SK-N-SH (cell line): ENCODE data around the gene TMEM229A.

Source experiments
- CHD2 ChIP-seq: fragments of 150-350 bp; IDR thresholded peaks from 2 replicates; pipeline ENCODE4 v1.6.1; 2018; ENCODE audit warnings: low read length; ENCODE audit not compliant: partially characterized antibody
- GABPA ChIP-seq: IDR thresholded peaks from 2 replicates; pipeline ENCODE4 v1.4.0; 2012; ENCODE audit warnings: low read depth, mild to moderate bottlenecking
- NFIC ChIP-seq: IDR thresholded peaks from 2 replicates; pipeline ENCODE4 v1.4.0; 2012; ENCODE audit warnings: borderline replicate concordance
- NRF1 ChIP-seq: IDR thresholded peaks from 2 replicates; pipeline ENCODE4 v1.6.1; 2012; ENCODE audit warnings: low read depth, mild to moderate bottlenecking, low read length
- POLR2AphosphoS5 ChIP-seq: IDR thresholded peaks from 2 replicates; pipeline ENCODE4 v1.6.1; 2012; ENCODE audit warnings: low read depth, low read length
- RCOR1 ChIP-seq: fragments of 150-350 bp; IDR thresholded peaks from 2 replicates; pipeline ENCODE4 v1.6.1; 2017; ENCODE audit warnings: antibody characterized with exemption, low read length
- TCF12 ChIP-seq: IDR thresholded peaks from 2 replicates; pipeline ENCODE4 v1.4.0; 2012
- TEAD4 ChIP-seq: IDR thresholded peaks from 2 replicates; pipeline ENCODE4 v1.4.0; 2012; ENCODE audit warnings: mild to moderate bottlenecking, borderline replicate concordance; ENCODE audit not compliant: insufficient read depth
- TF ChIP-seq, protein P1 (sequence below): IDR thresholded peaks from 2 replicates; pipeline ENCODE4 v1.6.1; 2012; ENCODE audit warnings: mild to moderate bottlenecking, low read depth, low read length, moderate library complexity
- TF ChIP-seq, protein P2 (sequence below): fragments of 200-600 bp; sonication (generic); IDR thresholded peaks from 2 replicates; pipeline ENCODE4 v1.6.1; 2017; ENCODE audit warnings: antibody characterized with exemption, mild to moderate bottlenecking, moderate library complexity
- TF ChIP-seq, protein P3 (sequence below): IDR thresholded peaks from 2 replicates; pipeline ENCODE4 v1.4.0; 2012; ENCODE audit warnings: low read depth, borderline replicate concordance
- TF ChIP-seq, protein P4 (sequence below): IDR thresholded peaks from 2 replicates; pipeline ENCODE4 v1.4.0; 2012; ENCODE audit warnings: low read depth

DNA sequence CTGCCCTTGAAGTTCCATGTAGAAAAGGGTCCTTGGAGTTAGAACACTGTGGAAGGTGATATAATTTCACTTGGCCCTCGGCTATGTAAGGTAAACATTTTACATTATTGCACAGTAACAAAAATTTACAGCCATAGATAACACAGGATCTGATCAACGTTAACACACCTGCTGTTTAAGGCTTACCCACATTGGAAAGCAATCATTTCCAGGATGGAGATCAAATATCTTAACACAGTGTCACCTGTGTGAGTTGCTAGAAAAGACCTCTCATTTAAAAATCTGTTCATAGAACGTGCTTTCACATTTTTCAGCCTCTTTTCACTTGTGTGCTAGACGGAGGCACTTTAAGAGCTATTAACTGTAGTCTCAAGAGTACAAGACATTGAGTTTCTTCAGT is 1.9 kb downstream of the TMEM229A start:
- TF ChIP-seq TEAD4 = no peak
- TF ChIP-seq, protein P1, sequence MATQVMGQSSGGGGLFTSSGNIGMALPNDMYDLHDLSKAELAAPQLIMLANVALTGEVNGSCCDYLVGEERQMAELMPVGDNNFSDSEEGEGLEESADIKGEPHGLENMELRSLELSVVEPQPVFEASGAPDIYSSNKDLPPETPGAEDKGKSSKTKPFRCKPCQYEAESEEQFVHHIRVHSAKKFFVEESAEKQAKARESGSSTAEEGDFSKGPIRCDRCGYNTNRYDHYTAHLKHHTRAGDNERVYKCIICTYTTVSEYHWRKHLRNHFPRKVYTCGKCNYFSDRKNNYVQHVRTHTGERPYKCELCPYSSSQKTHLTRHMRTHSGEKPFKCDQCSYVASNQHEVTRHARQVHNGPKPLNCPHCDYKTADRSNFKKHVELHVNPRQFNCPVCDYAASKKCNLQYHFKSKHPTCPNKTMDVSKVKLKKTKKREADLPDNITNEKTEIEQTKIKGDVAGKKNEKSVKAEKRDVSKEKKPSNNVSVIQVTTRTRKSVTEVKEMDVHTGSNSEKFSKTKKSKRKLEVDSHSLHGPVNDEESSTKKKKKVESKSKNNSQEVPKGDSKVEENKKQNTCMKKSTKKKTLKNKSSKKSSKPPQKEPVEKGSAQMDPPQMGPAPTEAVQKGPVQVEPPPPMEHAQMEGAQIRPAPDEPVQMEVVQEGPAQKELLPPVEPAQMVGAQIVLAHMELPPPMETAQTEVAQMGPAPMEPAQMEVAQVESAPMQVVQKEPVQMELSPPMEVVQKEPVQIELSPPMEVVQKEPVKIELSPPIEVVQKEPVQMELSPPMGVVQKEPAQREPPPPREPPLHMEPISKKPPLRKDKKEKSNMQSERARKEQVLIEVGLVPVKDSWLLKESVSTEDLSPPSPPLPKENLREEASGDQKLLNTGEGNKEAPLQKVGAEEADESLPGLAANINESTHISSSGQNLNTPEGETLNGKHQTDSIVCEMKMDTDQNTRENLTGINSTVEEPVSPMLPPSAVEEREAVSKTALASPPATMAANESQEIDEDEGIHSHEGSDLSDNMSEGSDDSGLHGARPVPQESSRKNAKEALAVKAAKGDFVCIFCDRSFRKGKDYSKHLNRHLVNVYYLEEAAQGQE = no peak
- TF ChIP-seq RCOR1 = no peak
- no peak for TF ChIP-seq NFIC
- no peak for TF ChIP-seq GABPA
- no peak for TF ChIP-seq POLR2AphosphoS5
- TF ChIP-seq, protein P2, sequence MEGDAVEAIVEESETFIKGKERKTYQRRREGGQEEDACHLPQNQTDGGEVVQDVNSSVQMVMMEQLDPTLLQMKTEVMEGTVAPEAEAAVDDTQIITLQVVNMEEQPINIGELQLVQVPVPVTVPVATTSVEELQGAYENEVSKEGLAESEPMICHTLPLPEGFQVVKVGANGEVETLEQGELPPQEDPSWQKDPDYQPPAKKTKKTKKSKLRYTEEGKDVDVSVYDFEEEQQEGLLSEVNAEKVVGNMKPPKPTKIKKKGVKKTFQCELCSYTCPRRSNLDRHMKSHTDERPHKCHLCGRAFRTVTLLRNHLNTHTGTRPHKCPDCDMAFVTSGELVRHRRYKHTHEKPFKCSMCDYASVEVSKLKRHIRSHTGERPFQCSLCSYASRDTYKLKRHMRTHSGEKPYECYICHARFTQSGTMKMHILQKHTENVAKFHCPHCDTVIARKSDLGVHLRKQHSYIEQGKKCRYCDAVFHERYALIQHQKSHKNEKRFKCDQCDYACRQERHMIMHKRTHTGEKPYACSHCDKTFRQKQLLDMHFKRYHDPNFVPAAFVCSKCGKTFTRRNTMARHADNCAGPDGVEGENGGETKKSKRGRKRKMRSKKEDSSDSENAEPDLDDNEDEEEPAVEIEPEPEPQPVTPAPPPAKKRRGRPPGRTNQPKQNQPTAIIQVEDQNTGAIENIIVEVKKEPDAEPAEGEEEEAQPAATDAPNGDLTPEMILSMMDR = no peak
- TF ChIP-seq, protein P3, sequence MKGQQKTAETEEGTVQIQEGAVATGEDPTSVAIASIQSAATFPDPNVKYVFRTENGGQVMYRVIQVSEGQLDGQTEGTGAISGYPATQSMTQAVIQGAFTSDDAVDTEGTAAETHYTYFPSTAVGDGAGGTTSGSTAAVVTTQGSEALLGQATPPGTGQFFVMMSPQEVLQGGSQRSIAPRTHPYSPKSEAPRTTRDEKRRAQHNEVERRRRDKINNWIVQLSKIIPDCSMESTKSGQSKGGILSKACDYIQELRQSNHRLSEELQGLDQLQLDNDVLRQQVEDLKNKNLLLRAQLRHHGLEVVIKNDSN = no peak
- no peak for TF ChIP-seq CHD2
- TF ChIP-seq NRF1 = no peak
- TF ChIP-seq TCF12 = no peak
- TF ChIP-seq, protein P4, sequence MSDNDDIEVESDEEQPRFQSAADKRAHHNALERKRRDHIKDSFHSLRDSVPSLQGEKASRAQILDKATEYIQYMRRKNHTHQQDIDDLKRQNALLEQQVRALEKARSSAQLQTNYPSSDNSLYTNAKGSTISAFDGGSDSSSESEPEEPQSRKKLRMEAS = no peak
